ENCODE data around the gene GSE1. TPM values are rescaled to one million over a fixed set of nuclear protein-coding genes. Genes with fewer than 3 reads are reported as not detected.

GSE1 gene
- total RNA-seq, 4 donors from 2014 or later: 100 to 139 (median 120) TPM

DNA sequence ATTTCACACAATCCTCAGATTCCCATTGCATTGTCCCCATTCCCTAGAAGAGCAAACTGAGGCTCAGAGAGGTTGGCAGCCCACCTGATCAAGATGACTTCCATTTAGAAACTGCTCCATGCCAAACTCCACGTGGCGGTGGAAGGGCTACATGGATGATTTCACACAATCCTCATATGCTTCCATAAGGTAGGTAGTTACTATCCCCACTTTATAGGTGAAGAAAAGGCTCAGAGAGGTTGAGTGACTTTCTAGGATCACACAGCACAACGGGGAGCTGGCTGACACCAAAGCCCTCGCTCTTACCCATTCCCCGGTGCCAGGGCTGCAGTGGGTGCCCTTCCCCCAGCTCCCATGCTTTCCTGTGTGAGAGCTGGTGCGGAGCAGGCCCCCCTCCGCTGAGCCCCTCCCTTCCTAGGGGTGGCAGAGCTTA lies 85.4 kb downstream of the GSE1 start:
- whole genome bisulfite sequencing, 2 donors (ENCODE audit: low coverage in 1 of 2): 93% methylated on average over 7 of the region's 7 CpGs; no CpG with 5 or more reads in 1 of the 2 donors
- intact Hi-C loops (cut with DNase I; ENCODE audit: low total_unique reads): no loop called here
- Histone ChIP-seq H3K4me1 (peaks cover 0 to 1% (median 0%) of the 10 kb centered on the region in 4 donors), H3K9me3 (no peaks in the 10 kb centered on the region), H3K27ac (no peak overlapping the region), H3K27me3 (peaks cover 8% of the 10 kb centered on the region), H3K4me3 (no peak overlapping the region), H3K36me3 (no peaks in the 10 kb centered on the region)
- in situ Hi-C loops (cut with MboI; ENCODE audit: low pct_ligation_motif_present in 1 of 4, low pct_unique_long_range_greater_than_20kb in 1 of 4, low sequenced_read_pairs in 3 of 4): no loop called here
- TF ChIP-seq POLR2A (IDR thresholded peaks at IDR 0.05): no peak
- no peak for TF ChIP-seq POLR2AphosphoS5 (IDR thresholded peaks at IDR 0.05)
- no peak for TF ChIP-seq EP300 (IDR thresholded peaks at IDR 0.05; ENCODE audit: low read depth)
- no peak for TF ChIP-seq CTCF (IDR thresholded peaks at IDR 0.05)
- no peak for DNase-seq

DNA sequence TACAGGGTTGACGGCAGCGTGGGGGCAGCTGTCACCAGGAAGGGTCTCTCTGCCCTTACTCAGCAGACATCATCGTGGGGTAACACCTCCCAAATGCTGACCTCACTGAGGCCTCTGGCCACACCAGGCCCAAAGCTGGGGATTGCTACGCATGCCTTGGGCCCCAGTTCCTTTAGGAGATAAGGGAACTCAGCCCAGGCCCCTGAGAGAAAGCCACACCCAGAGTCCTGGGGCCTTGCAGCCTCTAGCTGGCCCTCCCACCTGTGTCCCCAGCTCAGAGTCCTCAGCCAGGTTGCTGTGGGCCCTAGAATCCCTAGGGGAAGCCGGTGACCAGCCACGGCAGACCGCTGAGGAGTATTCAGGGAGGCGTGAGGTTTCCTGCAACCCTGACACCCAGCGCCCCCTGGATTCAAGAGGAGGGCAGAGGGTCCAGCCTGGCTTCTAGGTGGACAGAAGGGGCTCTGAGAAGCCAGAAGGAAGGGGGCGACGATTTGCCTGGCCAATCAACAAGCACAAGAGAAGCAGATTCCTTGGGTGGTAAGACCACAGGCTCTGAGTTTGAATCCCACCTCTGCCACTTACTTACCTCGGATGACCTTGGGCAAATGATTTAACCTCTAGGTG lies 85.9 kb downstream of the GSE1 start:
- intact Hi-C loops (cut with DNase I; ENCODE audit: low total_unique reads): no loop called here
- WGBS, 2 donors (ENCODE audit: low coverage in 1 of 2): 88% methylated on average over 11 of the region's 12 CpGs; no CpG with 5 or more reads in 1 of the 2 donors

GRCh38 chr16:85699628-85700027 lies 86.5 kb downstream of the GSE1 start:
- no peaks in the 10 kb centered on the region for H3K36me3 ChIP-seq
- no peak for TF ChIP-seq CTCF (IDR thresholded peaks at IDR 0.05)
- no peak for TF ChIP-seq POLR2AphosphoS5 (IDR thresholded peaks at IDR 0.05)
- TF ChIP-seq POLR2A (IDR thresholded peaks at IDR 0.05): no peak
- in situ Hi-C loops (cut with MboI; ENCODE audit: low pct_ligation_motif_present in 1 of 4, low pct_unique_long_range_greater_than_20kb in 1 of 4, low sequenced_read_pairs in 3 of 4) (loop anchor here in 2 of 4 donors (25.0 kb wide), 2 partner anchors 287 to 412 kb away; no protein-coding TSS in a partner anchor), intact Hi-C loops (cut with DNase I; ENCODE audit: low total_unique reads) (no loop called here)
- peaks cover 8% of the 10 kb centered on the region for H3K27me3 ChIP-seq
- no peaks in the 10 kb centered on the region for H3K9me3 ChIP-seq
- no peak overlapping the region for H3K4me3 ChIP-seq
- WGBS, 2 donors (ENCODE audit: low coverage in 1 of 2): 38 to 75% methylated on average over 4 to 7 of the region's 7 CpGs
- H3K27ac ChIP-seq: no peak overlapping the region
- DNase-seq: no peak
- H3K4me1 ChIP-seq: no peaks in the 10 kb centered on the region

More for the DNA sequence above, 85.9 kb downstream of the GSE1 start:
- H3K27ac ChIP-seq: no peak overlapping the region
- in situ Hi-C loops (cut with MboI; ENCODE audit: low pct_ligation_motif_present in 1 of 4, low pct_unique_long_range_greater_than_20kb in 1 of 4, low sequenced_read_pairs in 3 of 4): no loop called here
- TF ChIP-seq POLR2AphosphoS5 (IDR thresholded peaks at IDR 0.05) (no peak), POLR2A (IDR thresholded peaks at IDR 0.05) (no peak), EP300 (IDR thresholded peaks at IDR 0.05; ENCODE audit: low read depth) (no peak), CTCF (IDR thresholded peaks at IDR 0.05) (no peak)
- no peaks in the 10 kb centered on the region for H3K4me1 ChIP-seq
- H3K36me3 ChIP-seq: no peaks in the 10 kb centered on the region
- peaks cover 8% of the 10 kb centered on the region for H3K27me3 ChIP-seq
- H3K9me3 ChIP-seq: no peaks in the 10 kb centered on the region
- H3K4me3 ChIP-seq: no peak overlapping the region
- DNase-seq: no peak

- WGBS, 2 donors (ENCODE audit: low coverage in 1 of 2): 89% methylated on average over 11 of the region's 11 CpGs; no CpG with 5 or more reads in 1 of the 2 donors
- TF ChIP-seq POLR2AphosphoS5 (IDR thresholded peaks at IDR 0.05) (no peak), CTCF (IDR thresholded peaks at IDR 0.05) (no peak), EP300 (IDR thresholded peaks at IDR 0.05; ENCODE audit: low read depth) (no peak), POLR2A (IDR thresholded peaks at IDR 0.05) (no peak)
- in situ Hi-C loops (cut with MboI; ENCODE audit: low pct_ligation_motif_present in 1 of 4, low pct_unique_long_range_greater_than_20kb in 1 of 4, low sequenced_read_pairs in 3 of 4) (loop anchor here in 2 of 4 donors (25.0 kb wide), 2 partner anchors 292 to 417 kb away; no protein-coding TSS in a partner anchor), intact Hi-C loops (cut with DNase I; ENCODE audit: low total_unique reads) (no loop called here)
- Histone ChIP-seq H3K36me3 (no peaks in the 10 kb centered on the region), H3K27me3 (no peaks in the 10 kb centered on the region), H3K27ac (no peak overlapping the region), H3K4me3 (no peak overlapping the region), H3K4me1 (no peaks in the 10 kb centered on the region), H3K9me3 (no peaks in the 10 kb centered on the region)
- DNase-seq: no peak
Measured at GRCh38 chr16:85704011-85704410, 90.9 kb downstream of the GSE1 start.
